Neutrophil (primary cell): Measurements from ENCODE around the gene SDHD.
A peak's percentile ranks its signal among the peaks of the same experiment; 100 is the strongest.

Experiments used
- H3K27ac ChIP-seq: fragments of 200-600 bp; sonication (generic); 2 replicates; pipeline ENCODE4 v1.5.1; 2016; ENCODE audit warnings: mild to moderate bottlenecking, moderate library complexity
- H3K27me3 ChIP-seq: fragments of 200-600 bp; sonication (generic); 2 replicates; pipeline ENCODE4 v1.6.0; 2016; ENCODE audit warnings: mild to moderate bottlenecking
- H3K36me3 ChIP-seq: fragments of 200-600 bp; sonication (generic); 2 replicates; pipeline ENCODE4 v1.5.1; 2017
- H3K4me1 ChIP-seq, 2 experiments: fragments of 200-600 bp in 1 of 2; sonication (generic) in 1 of 2; 1 replicate in 1 of 2; 2 replicates in 1 of 2; pipeline versions ENCODE4 v1.5.1 to v1.6.1; 2013 to 2016; ENCODE audit warnings: low read depth in 1 of 2, low read length in 1 of 2, mild to moderate bottlenecking in 1 of 2, moderate library complexity in 1 of 2; ENCODE audit not compliant: control insufficient read depth in 1 of 2, insufficient read depth in 1 of 2
- H3K4me3 ChIP-seq, 2 experiments: fragments of 200-600 bp in 1 of 2; sonication (generic) in 1 of 2; 1 replicate in 1 of 2; 2 replicates in 1 of 2; pipeline ENCODE4 v1.5.1; 2013 to 2016; ENCODE audit warnings: low read depth in 1 of 2, low read length in 1 of 2, mild to moderate bottlenecking in 1 of 2, moderate library complexity in 1 of 2
- H3K9me3 ChIP-seq: fragments of 200-600 bp; sonication (generic); 2 replicates; pipeline ENCODE4 v1.5.1; 2016
- TF ChIP-seq, protein P1 (sequence below): fragments of 200-600 bp; sonication (generic); IDR thresholded peaks from 2 replicates; pipeline ENCODE4 v1.5.1; 2016; ENCODE audit warnings: antibody characterized with exemption

The SDHD gene

DNA sequence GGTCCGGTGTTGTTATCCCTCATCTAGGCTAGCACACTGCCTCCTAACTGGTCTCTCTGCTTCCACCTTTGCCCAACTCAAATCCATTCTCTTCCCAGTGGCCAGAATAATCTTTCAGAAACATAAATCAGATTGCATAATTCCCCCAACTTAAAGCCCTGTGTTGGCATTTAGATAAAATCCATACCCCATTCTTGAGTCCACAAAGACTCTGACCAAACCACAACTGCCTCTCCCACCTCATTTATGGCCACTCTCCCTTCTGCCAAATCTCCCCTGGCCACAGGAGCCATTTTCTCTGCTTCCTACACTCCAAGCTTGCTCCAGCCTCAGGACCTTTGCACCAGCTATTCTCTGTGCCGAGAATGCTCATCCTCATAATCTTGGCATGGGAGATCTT is 40.4 kb downstream of the SDHD start:
- TF ChIP-seq, protein P1, sequence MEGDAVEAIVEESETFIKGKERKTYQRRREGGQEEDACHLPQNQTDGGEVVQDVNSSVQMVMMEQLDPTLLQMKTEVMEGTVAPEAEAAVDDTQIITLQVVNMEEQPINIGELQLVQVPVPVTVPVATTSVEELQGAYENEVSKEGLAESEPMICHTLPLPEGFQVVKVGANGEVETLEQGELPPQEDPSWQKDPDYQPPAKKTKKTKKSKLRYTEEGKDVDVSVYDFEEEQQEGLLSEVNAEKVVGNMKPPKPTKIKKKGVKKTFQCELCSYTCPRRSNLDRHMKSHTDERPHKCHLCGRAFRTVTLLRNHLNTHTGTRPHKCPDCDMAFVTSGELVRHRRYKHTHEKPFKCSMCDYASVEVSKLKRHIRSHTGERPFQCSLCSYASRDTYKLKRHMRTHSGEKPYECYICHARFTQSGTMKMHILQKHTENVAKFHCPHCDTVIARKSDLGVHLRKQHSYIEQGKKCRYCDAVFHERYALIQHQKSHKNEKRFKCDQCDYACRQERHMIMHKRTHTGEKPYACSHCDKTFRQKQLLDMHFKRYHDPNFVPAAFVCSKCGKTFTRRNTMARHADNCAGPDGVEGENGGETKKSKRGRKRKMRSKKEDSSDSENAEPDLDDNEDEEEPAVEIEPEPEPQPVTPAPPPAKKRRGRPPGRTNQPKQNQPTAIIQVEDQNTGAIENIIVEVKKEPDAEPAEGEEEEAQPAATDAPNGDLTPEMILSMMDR = no peak
- H3K36me3 ChIP-seq = no peaks in the 10 kb centered on the region
- no peaks in the 10 kb centered on the region for H3K27me3 ChIP-seq
- peaks cover 0 to 6% of the 10 kb centered on the region in 2 experiments for H3K4me1 ChIP-seq
- H3K4me3 ChIP-seq = no peak overlapping the region
- H3K9me3 ChIP-seq = no peaks in the 10 kb centered on the region
- no peak overlapping the region for H3K27ac ChIP-seq

DNA sequence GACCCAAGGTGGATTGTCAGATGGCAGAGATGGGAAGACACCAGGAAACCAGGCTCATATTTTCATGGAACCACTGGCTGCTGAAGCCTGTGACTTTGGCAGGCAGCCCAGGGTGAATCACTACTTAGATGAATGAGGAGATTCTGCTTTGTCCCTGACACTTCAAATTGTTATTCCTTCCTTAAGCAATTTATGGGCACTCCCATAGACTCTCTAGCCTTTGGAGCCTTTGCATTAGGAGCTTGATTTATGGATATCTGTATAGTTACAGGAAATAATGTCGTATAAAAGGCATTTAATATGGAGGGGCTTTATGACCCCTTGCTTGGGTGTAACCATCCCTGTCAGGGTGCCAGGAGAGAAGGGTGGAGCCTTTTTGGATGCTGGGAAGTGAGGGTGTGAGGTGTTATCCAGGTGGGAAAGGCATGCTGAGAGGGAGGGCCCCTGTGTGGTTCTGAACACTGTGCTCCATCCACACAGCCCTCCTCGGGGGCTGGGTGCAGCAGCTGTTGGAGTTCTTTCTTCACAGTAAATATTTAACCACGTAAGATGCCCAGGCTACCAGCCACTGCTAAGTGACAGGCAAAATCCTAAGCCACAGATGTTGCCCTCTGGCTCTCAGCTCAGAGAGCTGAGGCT is 41.9 kb downstream of the SDHD start:
- Histone ChIP-seq H3K4me1 (peaks cover 0 to 11% of the 10 kb centered on the region in 2 experiments), H3K4me3 (no peak overlapping the region), H3K27ac (no peak overlapping the region), H3K36me3 (no peaks in the 10 kb centered on the region), H3K9me3 (no peaks in the 10 kb centered on the region), H3K27me3 (no peaks in the 10 kb centered on the region)
- TF ChIP-seq, protein P1 = no peak

DNA sequence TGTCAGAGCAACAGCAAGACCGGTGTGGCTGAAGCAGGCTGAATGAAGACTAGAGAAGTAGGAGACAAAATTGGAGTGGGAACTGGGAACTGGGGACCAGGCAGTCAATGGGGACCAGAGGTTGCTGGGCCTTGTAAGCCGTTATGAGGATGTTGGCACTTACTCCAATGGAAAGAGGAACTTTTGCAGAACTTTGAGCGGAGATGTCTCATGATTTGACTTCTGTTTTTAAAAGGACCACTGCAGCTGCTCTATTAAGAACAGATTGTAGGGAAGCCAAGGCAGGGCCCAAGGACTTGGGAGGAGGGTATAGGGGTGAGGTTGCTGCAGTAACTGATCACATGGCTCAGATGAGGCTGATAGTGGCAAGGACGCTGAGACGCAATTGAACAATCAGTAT is 43.0 kb downstream of the SDHD start:
- H3K27me3 ChIP-seq = no peaks in the 10 kb centered on the region
- no peak overlapping the region for H3K4me3 ChIP-seq
- TF ChIP-seq, protein P1 = no peak
- peak overlapping the region; percentile 59 for H3K27ac ChIP-seq
- peaks cover 0 to 11% of the 10 kb centered on the region in 2 experiments for H3K4me1 ChIP-seq
- no peaks in the 10 kb centered on the region for H3K36me3 ChIP-seq
- H3K9me3 ChIP-seq = no peaks in the 10 kb centered on the region

DNA sequence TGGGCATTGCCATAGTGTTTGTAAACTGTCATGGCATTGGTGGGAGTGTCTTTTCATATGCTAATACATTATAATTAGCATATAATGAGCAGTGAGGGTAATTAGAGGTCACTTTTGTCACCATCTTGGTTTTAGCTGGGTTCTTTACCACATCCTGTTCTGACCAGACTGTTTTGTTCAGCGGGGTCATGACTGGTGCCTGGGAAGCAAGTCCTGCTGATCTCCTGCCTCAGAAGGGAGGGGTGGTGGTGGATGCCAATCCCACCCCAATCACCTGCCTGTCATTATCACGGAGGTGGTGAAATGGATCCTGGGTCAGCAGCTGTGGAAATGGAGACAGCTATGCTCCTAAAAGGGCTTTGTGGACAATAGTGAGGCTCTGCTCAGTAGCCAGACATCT is 46.1 kb downstream of the SDHD start:
- TF ChIP-seq, protein P1 = no peak
- H3K27me3 ChIP-seq = no peaks in the 10 kb centered on the region
- no peaks in the 10 kb centered on the region for H3K9me3 ChIP-seq
- no peaks in the 10 kb centered on the region for H3K36me3 ChIP-seq
- no peak overlapping the region for H3K27ac ChIP-seq
- peaks cover 0 to 11% of the 10 kb centered on the region in 2 experiments for H3K4me1 ChIP-seq
- H3K4me3 ChIP-seq = no peak overlapping the region

DNA sequence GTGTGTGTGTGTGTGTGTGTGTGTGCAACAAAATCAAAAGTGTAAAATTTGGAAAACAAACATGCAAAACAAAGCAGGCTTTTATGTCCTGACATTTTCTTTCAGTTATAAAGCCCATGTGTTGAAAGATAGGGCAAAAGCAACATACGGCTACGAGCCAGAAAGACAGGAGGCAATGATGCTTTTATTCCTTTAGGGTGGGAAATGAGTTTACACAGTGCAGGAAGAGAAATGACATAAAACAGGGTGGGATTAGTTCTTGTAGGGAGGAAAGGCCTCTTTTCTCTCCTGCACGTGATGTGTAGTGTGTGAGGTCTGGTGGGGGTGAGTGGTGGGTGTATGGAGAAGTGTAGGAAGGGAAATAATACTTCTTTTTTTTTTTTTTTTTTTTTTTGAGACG is 47.8 kb downstream of the SDHD start:
- TF ChIP-seq, protein P1 = no peak
- no peak overlapping the region for H3K4me3 ChIP-seq
- no peak overlapping the region for H3K27ac ChIP-seq
- no peaks in the 10 kb centered on the region for H3K27me3 ChIP-seq
- peaks cover 2 to 10% of the 10 kb centered on the region in 2 experiments for H3K4me1 ChIP-seq
- no peaks in the 10 kb centered on the region for H3K36me3 ChIP-seq
- H3K9me3 ChIP-seq = no peaks in the 10 kb centered on the region
